K562 (cell line): ENCODE data around the gene NSMCE1. TPM values are rescaled to one million over a fixed set of nuclear protein-coding genes. Genes with fewer than 3 reads are reported as not detected.
A peak's percentile ranks its signal among the peaks of the same experiment; 100 is the strongest.

ENCODE experiments used
- ATF1 ChIP-seq, 2 experiments: fragments of 450-650 bp in 1 of 2; IDR thresholded peaks; 2 replicates each; pipeline ENCODE4 v1.6.1; 2016; ENCODE audit warnings: missing compliant biosample characterization in 1 of 2, missing genetic modification characterization in 1 of 2
- C11orf30 ChIP-seq: fragments of 450-650 bp; IDR thresholded peaks from 2 replicates; pipeline ENCODE4 v1.6.1; 2016; ENCODE audit warnings: low read depth, mild to moderate bottlenecking
- DIDO1 ChIP-seq: fragments of 450-650 bp; IDR thresholded peaks from 2 replicates; pipeline ENCODE4 v1.6.1; 2016; ENCODE audit warnings: low read depth, missing biosample characterization, missing genetic modification characterization
- MTA1 ChIP-seq: fragments of 450-650 bp; IDR thresholded peaks from 2 replicates; pipeline ENCODE4 v1.6.1; 2017; ENCODE audit warnings: borderline replicate concordance
- NFE2 ChIP-seq: IDR thresholded peaks from 2 replicates; pipeline ENCODE4 v1.6.1; 2014; ENCODE audit warnings: antibody characterized with exemption, low read depth
- PBX2 ChIP-seq, 2 experiments: IDR thresholded peaks in 1 of 2; conservative IDR thresholded peaks in 1 of 2; 2 replicates each; pipeline ENCODE4 v1.6.1; 2016; ENCODE audit warnings: low read depth in 2 of 2, mild to moderate bottlenecking in 1 of 2, missing compliant biosample characterization in 1 of 2, missing genetic modification characterization in 1 of 2, moderate library complexity in 1 of 2
- SP1 ChIP-seq: sonication (generic); formaldehyde crosslinking; IDR thresholded peaks from 2 replicates; pipeline ENCODE4 v1.8.1; 2022; ENCODE audit warnings: mild to moderate bottlenecking, missing genetic modification reagents
- TAF7 ChIP-seq: fragments of 450-650 bp; IDR thresholded peaks from 2 replicates; pipeline ENCODE4 v1.6.1; 2016; ENCODE audit warnings: missing genetic modification characterization, missing compliant biosample characterization
- TSHZ1 ChIP-seq: fragments of 250-450 bp; sonication (Bioruptor Pico); IDR thresholded peaks from 2 replicates; pipeline ENCODE4 v1.4.0; 2020; ENCODE audit warnings: mild to moderate bottlenecking, moderate library complexity
- polyA plus RNA-seq, 8 experiments: library from polyadenylated mRNA; depleted of rRNA in 4 of 8; stranded (reverse) in 5 of 8; unstranded in 3 of 8; fragments of >200 nt; fragmentation: Nextera tagmentation in 2 of 8; fragmentation: Illumina TruSeq in 1 of 8; extraction: Ambion mirVana in 2 of 8; extraction: Trizol in 1 of 8; gene quantifications; 2 replicates each; pipeline versions ENCODE4 v1.2.1 to v1.2.3, GENCODE V29; 2011 to 2014; ENCODE audit warnings: inconsistent platforms in 1 of 8, missing spikeins in 1 of 8
- total RNA-seq, 7 experiments: library from RNA; depleted of rRNA in 6 of 7; stranded (reverse); fragments of >200 nt in 6 of 7; fragmentation: Illumina TruSeq in 2 of 7; extraction: Trizol in 2 of 7; gene quantifications; 2 replicates each; pipeline versions ENCODE4 v1.2.1 to v1.2.3, GENCODE V29; 2011 to 2021; ENCODE audit warnings: low replicate concordance in 1 of 7
- TF ChIP-seq, protein P1 (sequence below): fragments of 250-450 bp; sonication (Bioruptor Pico); IDR thresholded peaks from 2 replicates; pipeline ENCODE4 v1.4.0; 2020; ENCODE audit warnings: mild to moderate bottlenecking, moderate library complexity, borderline replicate concordance
- TF ChIP-seq, protein P2 (sequence below), 3 experiments: fragments of 200-800 bp in 1 of 3; fragments of 250-450 bp in 1 of 3; fragments of 450-650 bp in 1 of 3; sonication (Bioruptor Pico) in 1 of 3; sonication (Bioruptor generic) in 1 of 3; formaldehyde crosslinking in 1 of 3; IDR thresholded peaks; 2 replicates each; pipeline versions ENCODE4 v1.6.1 to v1.8.0; 2016 to 2022; ENCODE audit warnings: mild to moderate bottlenecking in 2 of 3, missing genetic modification characterization in 2 of 3, missing compliant biosample characterization in 1 of 3, moderate library complexity in 1 of 3

Gene NSMCE1
- total and polyA plus RNA-seq, 9 of the 15 experiments (the other 6 are each of a cell fraction or from before 2014, with no cell fraction given): 52.1 to 163 (median 61.5) TPM

- TF ChIP-seq, protein P1, sequence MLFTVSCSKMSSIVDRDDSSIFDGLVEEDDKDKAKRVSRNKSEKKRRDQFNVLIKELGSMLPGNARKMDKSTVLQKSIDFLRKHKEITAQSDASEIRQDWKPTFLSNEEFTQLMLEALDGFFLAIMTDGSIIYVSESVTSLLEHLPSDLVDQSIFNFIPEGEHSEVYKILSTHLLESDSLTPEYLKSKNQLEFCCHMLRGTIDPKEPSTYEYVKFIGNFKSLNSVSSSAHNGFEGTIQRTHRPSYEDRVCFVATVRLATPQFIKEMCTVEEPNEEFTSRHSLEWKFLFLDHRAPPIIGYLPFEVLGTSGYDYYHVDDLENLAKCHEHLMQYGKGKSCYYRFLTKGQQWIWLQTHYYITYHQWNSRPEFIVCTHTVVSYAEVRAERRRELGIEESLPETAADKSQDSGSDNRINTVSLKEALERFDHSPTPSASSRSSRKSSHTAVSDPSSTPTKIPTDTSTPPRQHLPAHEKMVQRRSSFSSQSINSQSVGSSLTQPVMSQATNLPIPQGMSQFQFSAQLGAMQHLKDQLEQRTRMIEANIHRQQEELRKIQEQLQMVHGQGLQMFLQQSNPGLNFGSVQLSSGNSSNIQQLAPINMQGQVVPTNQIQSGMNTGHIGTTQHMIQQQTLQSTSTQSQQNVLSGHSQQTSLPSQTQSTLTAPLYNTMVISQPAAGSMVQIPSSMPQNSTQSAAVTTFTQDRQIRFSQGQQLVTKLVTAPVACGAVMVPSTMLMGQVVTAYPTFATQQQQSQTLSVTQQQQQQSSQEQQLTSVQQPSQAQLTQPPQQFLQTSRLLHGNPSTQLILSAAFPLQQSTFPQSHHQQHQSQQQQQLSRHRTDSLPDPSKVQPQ (CRISPR knock-in tag): no peak
- TF ChIP-seq NFE2 (no peak), DIDO1 (tag) (peak; percentile 63), C11orf30 (peak; percentile 51), TAF7 (tag) (peak; percentile 41), SP1 (CRISPR knock-in tag) (peak; percentile 61; the same call in 1 of the 2 replicates), TSHZ1 (no peak), MTA1 (peak; percentile 57; the same call in 1 of the 2 replicates), ATF1 (CRISPR knock-in tag; IDR thresholded peaks at IDR 0.05) (no peak), ATF1 (tag; IDR thresholded peaks at IDR 0.05) (peak; percentile 98), PBX2 (CRISPR knock-in tag; IDR thresholded peaks at IDR 0.05; ENCODE audit: low read depth) (peak; percentile 43; the same call in 1 of the 2 replicates), PBX2 (tag; conservative IDR thresholded peaks at IDR 0.05; ENCODE audit: low read depth) (peak; percentile 98)
- TF ChIP-seq, protein P2, sequence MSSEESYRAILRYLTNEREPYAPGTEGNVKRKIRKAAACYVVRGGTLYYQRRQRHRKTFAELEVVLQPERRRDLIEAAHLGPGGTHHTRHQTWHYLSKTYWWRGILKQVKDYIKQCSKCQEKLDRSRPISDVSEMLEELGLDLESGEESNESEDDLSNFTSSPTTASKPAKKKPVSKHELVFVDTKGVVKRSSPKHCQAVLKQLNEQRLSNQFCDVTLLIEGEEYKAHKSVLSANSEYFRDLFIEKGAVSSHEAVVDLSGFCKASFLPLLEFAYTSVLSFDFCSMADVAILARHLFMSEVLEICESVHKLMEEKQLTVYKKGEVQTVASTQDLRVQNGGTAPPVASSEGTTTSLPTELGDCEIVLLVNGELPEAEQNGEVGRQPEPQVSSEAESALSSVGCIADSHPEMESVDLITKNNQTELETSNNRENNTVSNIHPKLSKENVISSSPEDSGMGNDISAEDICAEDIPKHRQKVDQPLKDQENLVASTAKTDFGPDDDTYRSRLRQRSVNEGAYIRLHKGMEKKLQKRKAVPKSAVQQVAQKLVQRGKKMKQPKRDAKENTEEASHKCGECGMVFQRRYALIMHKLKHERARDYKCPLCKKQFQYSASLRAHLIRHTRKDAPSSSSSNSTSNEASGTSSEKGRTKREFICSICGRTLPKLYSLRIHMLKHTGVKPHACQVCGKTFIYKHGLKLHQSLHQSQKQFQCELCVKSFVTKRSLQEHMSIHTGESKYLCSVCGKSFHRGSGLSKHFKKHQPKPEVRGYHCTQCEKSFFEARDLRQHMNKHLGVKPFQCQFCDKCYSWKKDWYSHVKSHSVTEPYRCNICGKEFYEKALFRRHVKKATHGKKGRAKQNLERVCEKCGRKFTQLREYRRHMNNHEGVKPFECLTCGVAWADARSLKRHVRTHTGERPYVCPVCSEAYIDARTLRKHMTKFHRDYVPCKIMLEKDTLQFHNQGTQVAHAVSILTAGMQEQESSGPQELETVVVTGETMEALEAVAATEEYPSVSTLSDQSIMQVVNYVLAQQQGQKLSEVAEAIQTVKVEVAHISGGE (CRISPR knock-in tag; IDR thresholded peaks at IDR 0.05): 0 out of 6 replicates have a peak, but pooled peaks of 1 of the 3 experiments have one; percentile 54
These were observed at the start of gene NSMCE1 (continued) for GRCh38 chr16:27268376-27269299.
